SKM-1 (cell line): ENCODE data around the gene NELFCD.
"Not testable (repeated sequence)": the region's sequence is repeated elsewhere in the genome, so short reads cannot be mapped to it uniquely, and the experiment has no call there.

ENCODE experiments used
- DNase-seq: peaks from one replicate; lab custom pipeline; 2025; ENCODE audit not compliant: unreplicated experiment; lab: John Stamatoyannopoulos, UW

NELFCD gene

GRCh38 chr20:59023616-59024015 lies 42.6 kb downstream of the NELFCD start:
- DNase-seq: no peak

GRCh38 chr20:59024111-59024530 lies 43.1 kb downstream of the NELFCD start:
- no peak for DNase-seq

GRCh38 chr20:59025086-59025485 lies 44.0 kb downstream of the NELFCD start:
- DNase-seq: no peak

DNA sequence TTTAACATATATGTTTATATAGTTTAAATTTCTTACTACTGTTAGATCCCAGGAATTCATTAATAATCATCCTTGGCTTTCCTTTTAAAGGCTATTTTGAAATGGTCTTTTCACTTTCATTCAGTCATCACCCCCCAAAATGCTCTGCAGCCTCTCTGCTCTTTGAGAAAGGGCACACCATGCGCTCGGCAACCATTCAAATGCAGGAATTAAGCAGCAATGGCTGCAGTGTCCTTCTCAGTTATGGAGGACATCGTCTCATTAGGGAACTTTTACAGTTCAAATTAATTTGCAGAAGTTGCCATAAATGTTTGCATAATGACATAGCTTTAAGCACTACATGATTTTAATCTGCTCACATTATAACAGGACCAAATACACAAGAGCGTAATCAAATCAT lies 44.5 kb downstream of the NELFCD start:
- no peak for DNase-seq

- no peak for DNase-seq
Measured at GRCh38 chr20:59026904-59027740, 46.1 kb downstream of the NELFCD start.

GRCh38 chr20:59027741-59028320 lies 46.8 kb downstream of the NELFCD start:
- no peak for DNase-seq

- DNase-seq: no peak
Measured at GRCh38 chr20:59028812-59029211, 47.8 kb downstream of the NELFCD start.

- no peak for DNase-seq
Measured at GRCh38 chr20:59030911-59031563, 50.0 kb downstream of the NELFCD start.

DNA sequence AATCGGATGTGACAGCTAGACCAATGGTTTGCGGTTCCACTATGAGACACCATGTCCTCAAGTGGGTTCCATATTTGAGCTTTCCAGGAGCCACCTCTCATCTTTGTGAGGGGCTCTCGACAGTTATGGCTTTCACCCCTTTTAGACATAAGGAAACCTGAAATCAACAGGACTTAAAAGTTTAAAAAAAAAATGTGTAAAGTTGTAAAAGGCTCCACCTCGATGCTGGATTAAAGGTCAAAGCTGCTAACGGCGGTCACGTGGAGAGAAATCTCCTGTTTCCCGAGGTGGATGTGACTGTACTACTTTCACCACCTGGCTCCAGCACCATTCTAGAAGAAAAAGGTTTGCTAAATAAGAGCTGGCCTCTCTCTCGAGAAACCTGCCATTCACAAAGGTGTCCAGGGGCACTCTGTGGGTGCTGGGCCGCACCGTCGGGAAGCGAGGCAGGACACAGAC lies 50.5 kb downstream of the NELFCD start:
- DNase-seq: no peak

DNA sequence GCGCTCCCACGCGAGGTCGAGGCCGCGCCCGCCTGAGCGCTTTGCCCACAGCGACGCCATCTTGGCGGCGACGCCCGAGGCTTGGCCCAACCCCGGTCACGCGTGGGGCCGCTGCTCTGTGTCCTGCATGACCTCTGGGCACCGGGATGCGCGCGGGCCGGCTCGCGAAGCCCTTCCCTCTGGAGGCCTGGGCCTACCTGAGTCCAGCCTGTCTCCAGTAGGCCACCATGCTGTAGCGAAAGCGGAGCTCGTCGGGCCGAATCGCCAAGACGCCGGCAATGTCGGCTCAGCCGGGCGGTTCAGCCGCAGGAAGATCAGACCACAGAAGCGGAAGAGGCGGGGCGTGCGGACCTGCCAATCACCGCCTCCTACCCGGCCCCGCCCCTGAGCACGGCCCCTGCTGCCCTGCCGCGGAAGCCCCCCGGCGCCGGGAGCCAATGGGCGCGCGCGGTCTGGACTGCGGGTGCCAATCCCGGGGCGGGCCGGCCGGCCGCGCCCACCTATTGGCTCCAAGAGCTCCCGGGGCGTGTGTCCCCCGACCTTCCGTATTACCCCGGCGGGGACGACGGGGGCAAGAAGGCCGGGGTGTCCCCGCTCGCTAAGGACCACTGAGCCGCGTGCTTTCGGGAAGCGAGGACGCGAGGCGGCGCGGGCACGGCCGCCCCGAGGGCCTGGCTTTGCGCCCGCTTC lies 51.1 kb downstream of the NELFCD start, which contains the start of gene ATP5F1E:
Gene ATP5F1E, minus strand, starts transcription at position 313 of the 690 bp plus-strand sequence. Its CDS starts 84 bp downstream, at position 229.
- peak; percentile 92 for DNase-seq

DNA sequence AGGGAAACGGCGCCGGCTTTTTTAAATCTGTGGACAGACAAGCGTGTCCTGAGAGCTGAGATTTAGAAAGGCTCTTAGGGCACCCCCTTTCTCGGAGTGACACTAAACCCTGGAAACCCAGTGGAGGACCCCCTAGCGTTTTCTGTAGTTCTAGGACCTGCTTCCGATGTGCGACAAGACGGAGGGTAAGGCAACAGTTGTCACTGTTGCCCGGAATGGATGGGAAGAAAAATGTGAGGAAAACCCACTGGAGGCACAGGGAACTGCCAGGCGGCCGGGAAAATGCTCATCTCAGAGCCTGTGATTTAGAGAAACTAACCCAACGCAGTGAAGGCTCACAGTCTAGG lies 51.6 kb downstream of the NELFCD start:
- no peak for DNase-seq

GRCh38 chr20:59033093-59033492 lies 52.0 kb downstream of the NELFCD start:
- no peak for DNase-seq

DNA sequence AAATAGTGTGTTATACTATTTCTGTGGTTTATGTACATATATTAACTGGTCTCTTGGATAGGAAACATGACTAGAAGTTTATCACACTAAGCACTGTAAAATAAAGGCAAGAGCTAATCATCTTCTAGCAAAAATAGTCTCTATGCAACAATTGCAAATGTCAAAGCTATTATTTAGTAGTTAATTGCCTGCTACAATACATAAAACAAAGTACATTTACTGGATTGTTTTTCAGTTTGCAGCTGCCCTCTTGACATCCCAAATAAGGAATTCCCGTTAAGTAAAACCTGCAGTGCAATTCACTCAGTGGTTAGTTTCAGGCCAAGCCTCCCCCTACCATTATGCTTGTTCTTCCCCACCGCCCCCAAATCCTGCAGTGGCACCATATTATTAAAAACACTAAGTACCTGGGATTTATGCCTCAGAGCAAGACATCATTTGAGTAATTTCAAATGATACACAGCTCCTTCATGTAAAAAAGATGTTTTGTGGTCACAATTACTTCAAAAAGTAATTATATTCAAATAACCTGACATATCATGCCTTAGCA lies 52.6 kb downstream of the NELFCD start:
- DNase-seq: no peak

- no peak for DNase-seq
Measured at GRCh38 chr20:59035381-59035780, 54.3 kb downstream of the NELFCD start.

- no peak for DNase-seq
Measured at GRCh38 chr20:59037386-59037785, 56.3 kb downstream of the NELFCD start.

DNA sequence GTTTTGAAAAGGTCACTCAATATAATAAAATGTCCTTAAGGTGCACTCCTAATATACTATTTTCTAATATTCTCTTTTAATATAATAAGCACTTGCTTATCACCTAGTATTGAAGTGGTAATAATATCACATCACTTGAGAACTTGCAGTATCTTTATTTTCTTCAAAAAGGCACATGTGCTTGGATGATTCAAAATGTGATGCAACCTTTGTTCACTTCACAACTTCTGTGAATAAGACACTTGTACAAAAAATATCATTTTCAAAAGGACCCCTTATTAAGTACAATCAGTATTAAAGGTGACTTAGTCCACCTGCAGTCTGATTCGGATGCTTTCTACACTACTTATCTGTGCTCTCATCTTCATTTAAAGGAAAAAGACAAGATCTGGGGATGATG lies 58.2 kb downstream of the NELFCD start:
- DNase-seq: no peak

DNA sequence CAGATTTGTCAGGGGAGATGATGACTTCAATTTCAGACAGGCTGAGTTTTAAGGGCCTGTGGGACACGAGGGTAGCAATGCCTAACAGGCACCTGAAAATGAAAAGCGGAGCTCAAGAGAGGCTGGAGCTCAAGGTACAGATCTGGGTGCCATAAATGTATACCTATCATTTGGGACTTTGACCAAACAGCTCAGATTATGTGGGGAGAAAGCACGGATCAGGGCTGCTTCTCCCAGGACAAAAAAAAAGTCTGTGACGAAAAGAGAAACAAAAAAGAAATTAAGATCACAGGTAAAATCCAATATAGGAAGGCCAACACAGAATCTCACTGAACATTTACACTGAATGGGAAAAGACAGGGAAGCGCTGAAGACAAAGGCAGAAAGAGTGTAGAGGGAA lies 59.6 kb downstream of the NELFCD start:
- no peak for DNase-seq

DNA sequence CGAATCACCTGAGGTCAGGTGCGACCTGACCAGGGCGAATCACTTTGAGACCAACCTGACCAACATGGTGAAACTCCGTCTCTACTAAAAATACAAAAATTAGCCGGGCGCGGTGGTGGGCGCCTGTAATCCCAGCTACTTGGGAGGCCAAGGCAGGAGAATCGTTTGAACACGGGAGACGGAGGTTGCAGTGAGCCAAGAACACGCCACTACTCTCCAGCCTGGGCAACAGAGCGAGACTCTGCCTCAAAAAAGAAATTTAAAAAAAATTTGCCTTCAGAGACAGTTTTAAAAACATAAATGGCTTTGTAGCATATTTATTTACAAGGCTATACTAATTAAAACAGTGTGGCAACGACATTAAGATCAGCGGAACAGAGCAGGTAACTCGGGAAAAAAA lies 60.4 kb downstream of the NELFCD start:
- DNase-seq: not testable (repeated sequence)

DNA sequence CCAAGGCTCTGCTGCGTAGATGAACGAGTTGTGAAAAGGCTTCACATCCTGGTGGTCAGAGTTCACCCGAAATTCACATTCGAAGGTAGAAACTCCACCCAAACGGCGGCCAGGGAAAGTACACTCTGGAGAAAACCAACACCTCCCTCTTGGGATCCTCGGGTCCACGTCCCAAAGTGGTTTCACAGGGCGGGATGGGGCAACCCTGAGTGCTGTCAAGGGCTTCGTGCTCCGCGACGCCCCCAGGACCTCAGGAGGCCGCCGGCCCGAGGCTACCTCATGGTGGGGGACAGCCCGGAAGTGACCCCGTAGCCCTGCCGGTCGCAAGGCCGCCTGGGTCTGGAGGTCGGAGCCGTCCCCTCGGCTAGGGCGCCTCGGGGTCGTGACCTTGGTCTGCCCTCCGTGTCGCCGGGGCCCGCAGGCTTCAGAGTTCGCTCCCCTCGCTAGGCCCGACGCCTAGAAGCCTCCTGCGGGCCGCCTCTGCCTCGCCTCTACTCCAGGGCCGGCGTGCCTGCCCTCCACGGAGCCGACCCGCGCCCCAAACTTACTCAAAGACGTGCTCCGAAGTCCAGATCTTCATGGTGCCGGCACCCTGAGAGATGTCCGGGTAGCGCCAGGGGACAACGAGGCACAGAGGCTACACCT lies 61.2 kb downstream of the NELFCD start, which contains the start of gene PRELID3B:
Gene PRELID3B, minus strand, starts transcription at position 636 of the 645 bp plus-strand sequence. Its CDS starts 56 bp downstream, at position 580.
- DNase-seq: no peak
